OCI-M1 (cell line): ENCODE data around the gene C9orf72.
A peak's percentile ranks its signal among the peaks of the same experiment; 100 is the strongest.

Experiments
- DNase-seq: peaks from one replicate; lab custom pipeline; 2025; lab: John Stamatoyannopoulos, UW

Gene C9orf72

GRCh38 chr9:27538647-27539046 is 34.6 kb downstream of the C9orf72 start:
- peak; percentile 50 for DNase-seq

- DNase-seq = no peak
Measured at GRCh38 chr9:27537756-27538155, 35.5 kb downstream of the C9orf72 start.

GRCh38 chr9:27537027-27537435 is 36.2 kb downstream of the C9orf72 start:
- DNase-seq = no peak

GRCh38 chr9:27536168-27536567 is 37.1 kb downstream of the C9orf72 start:
- no peak for DNase-seq

- peak; percentile 50 for DNase-seq
Measured at GRCh38 chr9:27535701-27536118, 37.6 kb downstream of the C9orf72 start.

GRCh38 chr9:27534658-27535209 is 38.5 kb downstream of the C9orf72 start:
- DNase-seq = no peak

- DNase-seq = no peak
Measured at GRCh38 chr9:27534131-27534530, 39.1 kb downstream of the C9orf72 start.

- DNase-seq = no peak
Measured at GRCh38 chr9:27533311-27533710, 40.0 kb downstream of the C9orf72 start.

- DNase-seq = peak; percentile 38
Measured at GRCh38 chr9:27532046-27532445, 41.2 kb downstream of the C9orf72 start.

GRCh38 chr9:27530915-27531755 is 42.1 kb downstream of the C9orf72 start:
- DNase-seq = peak; percentile 8

- DNase-seq = peak; percentile 82
Measured at GRCh38 chr9:27529316-27530278, 43.7 kb downstream of the C9orf72 start, which contains the start of gene MOB3B. Gene MOB3B, minus strand, starts transcription at chr9:27529814. Its CDS starts 74,264 bp downstream, at chr9:27455550.

- DNase-seq = peak; percentile 76
Measured at GRCh38 chr9:27528886-27529315, 44.4 kb downstream of the C9orf72 start.

GRCh38 chr9:27528076-27528885 is 45.0 kb downstream of the C9orf72 start:
- peak; percentile 84 for DNase-seq

GRCh38 chr9:27527702-27528075 is 45.6 kb downstream of the C9orf72 start:
- no peak for DNase-seq

- DNase-seq = no peak
Measured at GRCh38 chr9:27524236-27524635, 49.0 kb downstream of the C9orf72 start, which contains the start of gene IFNK. Gene IFNK, plus strand, starts transcription at chr9:27524290. Its CDS starts 47 bp downstream, at chr9:27524337.

- DNase-seq = no peak
Measured at GRCh38 chr9:27523141-27523540, 50.1 kb downstream of the C9orf72 start.

GRCh38 chr9:27520986-27521385 is 52.3 kb downstream of the C9orf72 start:
- DNase-seq = no peak

- no peak for DNase-seq
Measured at GRCh38 chr9:27519466-27520465, 53.5 kb downstream of the C9orf72 start.

GRCh38 chr9:27518809-27519208 is 54.5 kb downstream of the C9orf72 start:
- DNase-seq = no peak

GRCh38 chr9:27518006-27518405 is 55.3 kb downstream of the C9orf72 start:
- no peak for DNase-seq
